Measurements from ENCODE around the gene THBS1.

GRCh38 chr15:39549912-39550311 lies 31.0 kb upstream of the THBS1 start:
- TF ChIP-seq, protein P1, sequence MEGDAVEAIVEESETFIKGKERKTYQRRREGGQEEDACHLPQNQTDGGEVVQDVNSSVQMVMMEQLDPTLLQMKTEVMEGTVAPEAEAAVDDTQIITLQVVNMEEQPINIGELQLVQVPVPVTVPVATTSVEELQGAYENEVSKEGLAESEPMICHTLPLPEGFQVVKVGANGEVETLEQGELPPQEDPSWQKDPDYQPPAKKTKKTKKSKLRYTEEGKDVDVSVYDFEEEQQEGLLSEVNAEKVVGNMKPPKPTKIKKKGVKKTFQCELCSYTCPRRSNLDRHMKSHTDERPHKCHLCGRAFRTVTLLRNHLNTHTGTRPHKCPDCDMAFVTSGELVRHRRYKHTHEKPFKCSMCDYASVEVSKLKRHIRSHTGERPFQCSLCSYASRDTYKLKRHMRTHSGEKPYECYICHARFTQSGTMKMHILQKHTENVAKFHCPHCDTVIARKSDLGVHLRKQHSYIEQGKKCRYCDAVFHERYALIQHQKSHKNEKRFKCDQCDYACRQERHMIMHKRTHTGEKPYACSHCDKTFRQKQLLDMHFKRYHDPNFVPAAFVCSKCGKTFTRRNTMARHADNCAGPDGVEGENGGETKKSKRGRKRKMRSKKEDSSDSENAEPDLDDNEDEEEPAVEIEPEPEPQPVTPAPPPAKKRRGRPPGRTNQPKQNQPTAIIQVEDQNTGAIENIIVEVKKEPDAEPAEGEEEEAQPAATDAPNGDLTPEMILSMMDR (IDR thresholded peaks at IDR 0.05; ENCODE audit: low read length) = no peak
- TF ChIP-seq EZH2 (IDR thresholded peaks at IDR 0.05; ENCODE audit: borderline replicate concordance, low read length) = no peak
